Neural progenitor cell (in vitro differentiated cells): ENCODE results near the gene CAP2. TPM values are rescaled to one million over a fixed set of nuclear protein-coding genes. Genes with fewer than 3 reads are reported as not detected.

ENCODE experiments used
- DNase-seq: peaks from one replicate; pipeline ENCODE4 v3.0.0-alpha.2; 2016; ENCODE audit warnings: low spot score
- H2AFZ ChIP-seq: fragments of 200-600 bp; sonication (generic); replicated peaks from 2 replicates; pipeline ENCODE4 v1.6.1; 2016; ENCODE audit warnings: antibody characterized with exemption
- H3F3A ChIP-seq: fragments of 200-600 bp; sonication (generic); 2 replicates; pipeline ENCODE4 v1.6.1; 2016; ENCODE audit warnings: antibody characterized with exemption, low read depth
- H3K27ac ChIP-seq: fragments of 200-600 bp; sonication (generic); 2 replicates; pipeline ENCODE4 v1.5.1; 2016; ENCODE audit warnings: mild to moderate bottlenecking
- H3K27me3 ChIP-seq: fragments of 200-600 bp; sonication (generic); 2 replicates; pipeline ENCODE4 v1.6.1; 2016; ENCODE audit warnings: mild to moderate bottlenecking, moderate library complexity
- H3K36me3 ChIP-seq: fragments of 200-600 bp; sonication (generic); 2 replicates; pipeline ENCODE4 v1.5.1; 2016
- H3K4me1 ChIP-seq: fragments of 200-600 bp; sonication (generic); 2 replicates; pipeline ENCODE4 v1.6.1; 2016; ENCODE audit warnings: mixed run types
- H3K4me2 ChIP-seq: fragments of 200-600 bp; sonication (generic); 2 replicates; pipeline ENCODE4 v1.6.1; 2016
- H3K4me3 ChIP-seq: fragments of 200-600 bp; sonication (generic); 2 replicates; pipeline ENCODE4 v1.5.1; 2016
- H3K79me2 ChIP-seq: fragments of 200-600 bp; sonication (generic); 2 replicates; pipeline ENCODE4 v1.6.1; 2016; ENCODE audit warnings: low read depth
- H3K9ac ChIP-seq: fragments of 200-600 bp; sonication (generic); 2 replicates; pipeline ENCODE4 v1.6.1; 2016
- H3K9me3 ChIP-seq: fragments of 200-600 bp; sonication (generic); 2 replicates; pipeline ENCODE4 v1.5.1; 2016; ENCODE audit warnings: low read depth
- H4K20me1 ChIP-seq: fragments of 200-600 bp; sonication (generic); 2 replicates; pipeline ENCODE4 v1.6.1; 2016; ENCODE audit warnings: low read depth
- H3K27ac Mint-ChIP-seq: 3 replicates; pipeline ENCODE4 v1.8.0; 2021; ENCODE audit warnings: mixed read lengths
- H3K27me3 Mint-ChIP-seq: 2 replicates; pipeline ENCODE4 v1.8.0; 2022; ENCODE audit warnings: low read depth, mild to moderate bottlenecking, inconsistent platforms, moderate library complexity, mixed read lengths; ENCODE audit not compliant: insufficient read depth
- H3K36me3 Mint-ChIP-seq: 3 replicates; pipeline ENCODE4 v1.8.0; 2021; ENCODE audit warnings: mixed read lengths
- H3K4me1 Mint-ChIP-seq: 3 replicates; pipeline ENCODE4 v1.8.0; 2021; ENCODE audit warnings: mixed read lengths
- H3K4me3 Mint-ChIP-seq: 3 replicates; pipeline ENCODE4 v1.8.0; 2021; ENCODE audit warnings: mild to moderate bottlenecking, moderate library complexity, mixed read lengths
- H3K9me3 Mint-ChIP-seq: 3 replicates; pipeline ENCODE4 v1.8.0; 2020; ENCODE audit warnings: mixed read lengths
- CTCF ChIP-seq: fragments of 200-600 bp; sonication (generic); IDR thresholded peaks from 2 replicates; pipeline ENCODE4 v1.5.1; 2017; ENCODE audit warnings: antibody characterized with exemption, mild to moderate bottlenecking
- EZH2 ChIP-seq: fragments of 200-600 bp; sonication (generic); IDR thresholded peaks from 2 replicates; pipeline ENCODE4 v1.6.1; 2017; ENCODE audit warnings: antibody characterized with exemption, mild to moderate bottlenecking, moderate library complexity
- EZH2phosphoT487 ChIP-seq: fragments of 200-600 bp; sonication (generic); IDR thresholded peaks from 2 replicates; pipeline ENCODE4 v1.6.1; 2017; ENCODE audit warnings: antibody characterized with exemption
- total RNA-seq: library from RNA; depleted of rRNA; stranded (reverse); fragments of >200 nt; gene quantifications from 2 replicates; pipeline ENCODE4 v1.2.3, GENCODE V29; 2015; ENCODE audit warnings: low replicate concordance

Gene CAP2
- total RNA-seq, 1 donor from 2014 or later: 27.4 TPM

GRCh38 chr6:17501442-17501841 is 108.0 kb downstream of the CAP2 start:
- Mint-ChIP-seq H3K27ac (no peak overlapping the region), H3K4me1 (no peaks in the 10 kb centered on the region), H3K36me3 (peaks cover 7% of the 10 kb centered on the region), H3K27me3 (peaks cover 2% of the 10 kb centered on the region), H3K4me3 (no peak overlapping the region), H3K9me3 (no peaks in the 10 kb centered on the region)
- DNase-seq: no peak
- Histone ChIP-seq H4K20me1 (no peaks in the 10 kb centered on the region), H3K4me1 (no peaks in the 10 kb centered on the region), H3K9me3 (no peaks in the 10 kb centered on the region), H3K27ac (no peak overlapping the region), H2AFZ (no peak overlapping the region), H3F3A (no peaks in the 10 kb centered on the region), H3K36me3 (no peaks in the 10 kb centered on the region), H3K27me3 (no peaks in the 10 kb centered on the region), H3K4me2 (no peak overlapping the region), H3K4me3 (no peak overlapping the region), H3K9ac (no peak overlapping the region), H3K79me2 (no peaks in the 10 kb centered on the region)
- TF ChIP-seq EZH2phosphoT487 (no peak), EZH2 (no peak), CTCF (no peak)

- no peaks in the 10 kb centered on the region for H3K9me3 Mint-ChIP-seq
- TF ChIP-seq EZH2phosphoT487 (no peak), CTCF (no peak), EZH2 (no peak)
Measured at GRCh38 chr6:17501982-17502704, 108.7 kb downstream of the CAP2 start.

GRCh38 chr6:17503051-17503450 is 109.7 kb downstream of the CAP2 start:
- Mint-ChIP-seq H3K36me3 (peaks cover 17% of the 10 kb centered on the region), H3K4me3 (no peak overlapping the region), H3K4me1 (no peaks in the 10 kb centered on the region), H3K9me3 (no peaks in the 10 kb centered on the region), H3K27ac (no peak overlapping the region), H3K27me3 (peaks cover 2% of the 10 kb centered on the region)
- Histone ChIP-seq H3K4me2 (no peak overlapping the region), H2AFZ (no peak overlapping the region), H4K20me1 (no peaks in the 10 kb centered on the region), H3K4me1 (no peaks in the 10 kb centered on the region), H3K36me3 (no peaks in the 10 kb centered on the region), H3K9me3 (no peaks in the 10 kb centered on the region), H3K79me2 (no peaks in the 10 kb centered on the region), H3F3A (no peaks in the 10 kb centered on the region), H3K9ac (no peak overlapping the region), H3K4me3 (no peak overlapping the region), H3K27me3 (no peaks in the 10 kb centered on the region), H3K27ac (no peak overlapping the region)
- DNase-seq: no peak
- TF ChIP-seq EZH2phosphoT487 (no peak), CTCF (no peak), EZH2 (no peak)

More at GRCh38 chr6:17501982-17502704, 108.7 kb downstream of the CAP2 start:
- no peak overlapping the region for H3K4me2 ChIP-seq
- no peaks in the 10 kb centered on the region for H3K36me3 ChIP-seq
- no peaks in the 10 kb centered on the region for H3K4me1 ChIP-seq
- H3K27me3 Mint-ChIP-seq: peaks cover 2% of the 10 kb centered on the region
- no peak overlapping the region for H3K27ac ChIP-seq
- no peak overlapping the region for H3K27ac Mint-ChIP-seq
- H3K4me3 ChIP-seq: no peak overlapping the region
- no peaks in the 10 kb centered on the region for H3K79me2 ChIP-seq
- no peaks in the 10 kb centered on the region for H3K27me3 ChIP-seq
- H2AFZ ChIP-seq: no peak overlapping the region
- DNase-seq: no peak
- no peak overlapping the region for H3K9ac ChIP-seq
- peaks cover 10% of the 10 kb centered on the region for H3K36me3 Mint-ChIP-seq
- H4K20me1 ChIP-seq: no peaks in the 10 kb centered on the region
- H3K4me1 Mint-ChIP-seq: no peaks in the 10 kb centered on the region
- no peak overlapping the region for H3K4me3 Mint-ChIP-seq
- no peaks in the 10 kb centered on the region for H3F3A ChIP-seq
- no peaks in the 10 kb centered on the region for H3K9me3 ChIP-seq
